Measurements from ENCODE around the gene SMOC2.
"Not testable (repeated sequence)": the region's sequence is repeated elsewhere in the genome, so short reads cannot be mapped to it uniquely, and the experiment has no call there.

SMOC2 gene

DNA sequence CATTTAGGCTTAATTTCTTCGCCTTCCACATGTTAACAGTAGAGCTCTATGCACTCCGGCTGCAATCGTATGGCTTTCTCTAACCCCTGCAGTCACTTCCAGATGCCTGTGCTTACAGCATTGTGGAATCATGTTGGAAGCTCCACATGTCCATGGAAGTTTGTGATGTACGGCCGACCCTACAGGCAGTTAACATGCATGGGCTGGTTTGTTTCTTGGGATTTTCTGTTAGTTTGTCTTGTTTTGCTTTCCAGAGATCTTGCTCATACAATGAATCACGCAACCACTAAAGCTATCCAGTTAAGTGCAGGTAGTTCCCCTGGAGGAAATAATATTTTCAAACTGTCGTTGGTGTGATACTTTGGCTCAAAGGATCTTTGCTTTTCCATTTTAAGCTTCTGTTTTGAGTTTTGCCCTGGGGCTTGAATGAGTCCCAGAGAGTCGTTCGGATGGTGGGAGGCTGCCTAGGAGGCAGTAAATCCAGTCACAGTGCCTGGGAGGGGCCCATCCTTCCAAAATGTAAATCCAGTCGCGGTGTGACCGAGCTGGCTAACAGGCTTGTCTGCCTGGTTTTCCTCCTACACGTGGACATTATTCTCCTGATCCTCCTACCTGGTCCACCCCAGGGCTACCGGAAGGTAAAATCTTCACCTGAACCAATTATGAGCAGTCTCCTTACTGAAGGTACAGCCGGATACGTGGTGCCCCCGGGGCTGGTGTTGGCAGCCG, 225.9 kb downstream of the SMOC2 start:
- no peak for DNase-seq

- no peak for DNase-seq
These were observed 226.4 kb downstream of the SMOC2 start for GRCh38 chr6:168667428-168667805.

GRCh38 chr6:168670401-168670985, 229.5 kb downstream of the SMOC2 start:
- DNase-seq: no peak

- DNase-seq: no peak
These were observed 230.3 kb downstream of the SMOC2 start for GRCh38 chr6:168671028-168671862.

DNA sequence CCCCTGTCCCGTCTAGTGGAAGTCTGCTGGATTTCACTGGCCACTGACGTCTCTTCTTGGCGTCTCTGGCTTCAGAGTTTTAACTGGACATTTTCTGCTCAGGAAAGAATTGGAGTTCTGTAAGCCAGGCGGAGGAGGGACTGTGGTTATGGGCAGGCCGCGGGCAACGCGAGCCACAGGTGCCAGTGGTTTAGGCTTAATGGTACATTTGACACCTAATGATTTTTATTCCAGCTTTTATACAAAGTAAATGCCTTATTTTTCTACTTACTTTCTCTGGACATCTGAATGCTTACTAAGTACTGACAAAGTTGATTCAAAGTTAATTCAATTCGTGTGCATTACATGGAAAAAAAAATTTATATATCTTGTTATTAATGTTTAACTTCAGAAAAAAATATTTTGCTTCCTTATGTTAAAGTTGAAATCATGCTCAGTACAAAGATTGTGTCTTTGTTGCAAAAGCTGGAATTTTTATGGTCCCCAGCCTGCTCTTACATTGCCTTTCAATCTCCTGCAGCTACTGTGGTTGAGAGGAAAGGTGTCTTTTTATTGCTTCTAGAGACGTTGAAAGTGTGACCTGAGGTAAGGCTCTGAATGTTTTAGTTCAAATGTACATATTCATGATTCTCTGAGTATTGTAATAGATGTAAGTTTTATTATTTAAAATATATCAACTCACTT, 231.0 kb downstream of the SMOC2 start:
- DNase-seq: no peak

DNA sequence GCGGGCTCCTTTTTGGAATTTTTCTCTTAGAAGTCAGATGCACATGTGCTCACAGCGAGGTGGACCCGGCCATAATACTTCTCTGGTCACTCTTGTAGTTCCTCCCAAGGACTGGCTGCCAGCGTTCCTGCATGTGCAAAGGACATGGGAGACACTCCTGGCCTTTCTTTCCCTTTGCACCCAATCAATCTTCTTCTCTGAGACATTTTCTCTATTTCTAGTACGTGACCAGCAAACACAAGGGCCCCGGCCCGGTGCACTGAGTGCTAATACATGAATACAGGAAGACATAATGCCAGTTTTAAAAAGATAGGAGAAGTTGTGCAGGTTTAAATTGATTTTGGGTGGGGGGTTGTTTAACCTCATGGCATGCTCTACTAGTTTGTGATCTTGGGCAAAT, 233.6 kb downstream of the SMOC2 start:
- DNase-seq: no peak

DNA sequence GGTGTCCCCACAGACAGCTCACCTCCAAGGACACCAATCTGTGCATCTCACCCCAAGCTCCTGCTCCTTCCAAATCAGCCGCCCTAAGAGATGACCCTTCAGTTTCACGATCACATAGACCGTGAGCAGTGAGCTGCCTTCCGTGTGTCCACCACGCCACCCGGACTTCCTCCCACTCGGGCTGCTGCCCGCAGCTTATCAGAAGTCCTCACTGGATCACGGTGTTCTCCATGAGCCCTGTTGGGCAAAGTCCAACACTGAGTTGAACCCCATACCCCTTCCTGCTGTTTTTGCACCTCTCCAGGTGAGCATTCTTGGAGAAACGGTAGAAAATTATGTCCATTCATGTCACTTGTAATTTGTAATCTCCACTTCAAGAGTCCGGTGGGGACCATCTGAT, 234.4 kb downstream of the SMOC2 start:
- no peak for DNase-seq

- DNase-seq: no peak
These were observed 235.1 kb downstream of the SMOC2 start for GRCh38 chr6:168675933-168676551.

DNA sequence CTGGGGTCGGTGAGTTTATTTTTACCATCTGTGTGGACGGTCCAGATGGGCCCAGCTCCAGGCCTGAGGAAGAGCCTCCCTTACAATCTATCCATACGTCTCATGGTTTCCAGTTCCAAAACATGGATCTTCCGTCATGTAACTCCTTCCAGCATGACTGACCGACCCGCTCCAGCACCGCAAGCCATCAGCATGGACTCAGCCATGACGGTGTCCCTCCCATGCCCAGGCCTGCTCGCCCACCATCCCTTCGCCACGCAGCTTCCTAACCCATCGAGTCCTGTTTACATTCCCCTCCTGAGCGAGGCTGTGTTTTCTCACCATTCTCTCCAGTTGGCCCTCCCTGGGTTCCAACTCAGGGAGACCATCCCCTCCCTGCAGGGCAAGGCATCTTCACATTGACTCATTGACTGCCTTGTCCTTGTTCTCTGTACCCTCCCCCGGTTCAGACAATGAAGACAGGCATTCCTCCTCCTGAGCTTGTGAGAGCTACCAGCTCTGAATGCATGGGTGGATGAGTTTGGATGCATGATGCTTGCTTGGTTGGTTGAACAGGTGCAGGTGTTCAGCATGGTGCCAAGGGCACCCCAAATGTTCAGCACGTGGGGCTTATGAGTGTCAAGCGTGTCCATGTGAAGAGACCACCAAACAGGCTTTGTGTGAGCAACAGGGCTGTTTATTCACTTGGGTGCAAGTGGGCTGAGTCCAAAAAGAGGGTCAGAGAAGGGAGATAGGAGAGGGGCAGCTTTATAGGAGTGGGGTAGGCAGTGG, 235.8 kb downstream of the SMOC2 start:
- DNase-seq: no peak

- DNase-seq: not testable (repeated sequence)
These were observed 236.4 kb downstream of the SMOC2 start for GRCh38 chr6:168677323-168677781.

DNA sequence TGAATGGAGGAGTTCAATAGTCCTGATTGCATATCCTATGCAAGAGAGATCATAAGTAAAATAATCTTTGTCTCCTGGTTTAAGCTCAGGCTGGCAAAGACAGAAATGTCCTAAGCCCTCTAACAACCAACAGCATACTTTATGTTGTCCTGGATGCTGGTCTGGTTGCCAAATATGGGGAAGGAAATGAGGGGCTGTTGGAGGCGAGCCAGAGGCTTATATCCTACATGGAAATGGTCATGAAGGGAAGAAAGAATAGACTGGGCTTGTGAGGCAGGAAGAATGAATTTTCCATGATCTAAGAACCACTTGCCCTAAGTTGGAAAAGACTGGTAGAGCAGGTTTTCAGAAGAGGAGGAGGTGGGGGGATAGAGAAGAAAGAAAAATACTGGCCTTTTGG, 237.1 kb downstream of the SMOC2 start:
- no peak for DNase-seq

GRCh38 chr6:168678588-168678987, 237.6 kb downstream of the SMOC2 start:
- no peak for DNase-seq

GRCh38 chr6:168681748-168682147, 240.8 kb downstream of the SMOC2 start:
- DNase-seq: no peak

DNA sequence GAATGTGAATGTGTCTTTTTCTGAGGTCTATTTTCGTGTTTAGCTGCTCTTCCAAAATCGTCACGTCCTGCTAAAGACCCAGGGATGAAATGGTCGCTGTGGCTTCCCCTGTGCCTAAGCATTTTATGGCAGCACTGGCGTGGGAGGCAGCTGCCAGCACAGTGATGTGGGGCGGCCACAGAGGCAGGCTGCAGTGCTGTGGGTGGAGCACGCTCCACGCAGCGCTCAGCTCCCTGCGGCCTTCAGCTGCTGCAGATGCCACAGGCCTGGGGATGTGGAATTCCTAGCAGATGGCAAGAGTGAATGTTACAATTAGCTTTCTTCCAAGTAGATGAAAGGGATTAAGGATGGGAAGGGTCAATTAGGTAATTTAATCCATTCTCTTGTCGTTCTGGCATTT, 242.6 kb downstream of the SMOC2 start:
- DNase-seq: no peak

- DNase-seq: no peak
These were observed 243.5 kb downstream of the SMOC2 start for GRCh38 chr6:168684471-168684870.

GRCh38 chr6:168684906-168685305, 243.9 kb downstream of the SMOC2 start:
- no peak for DNase-seq

DNA sequence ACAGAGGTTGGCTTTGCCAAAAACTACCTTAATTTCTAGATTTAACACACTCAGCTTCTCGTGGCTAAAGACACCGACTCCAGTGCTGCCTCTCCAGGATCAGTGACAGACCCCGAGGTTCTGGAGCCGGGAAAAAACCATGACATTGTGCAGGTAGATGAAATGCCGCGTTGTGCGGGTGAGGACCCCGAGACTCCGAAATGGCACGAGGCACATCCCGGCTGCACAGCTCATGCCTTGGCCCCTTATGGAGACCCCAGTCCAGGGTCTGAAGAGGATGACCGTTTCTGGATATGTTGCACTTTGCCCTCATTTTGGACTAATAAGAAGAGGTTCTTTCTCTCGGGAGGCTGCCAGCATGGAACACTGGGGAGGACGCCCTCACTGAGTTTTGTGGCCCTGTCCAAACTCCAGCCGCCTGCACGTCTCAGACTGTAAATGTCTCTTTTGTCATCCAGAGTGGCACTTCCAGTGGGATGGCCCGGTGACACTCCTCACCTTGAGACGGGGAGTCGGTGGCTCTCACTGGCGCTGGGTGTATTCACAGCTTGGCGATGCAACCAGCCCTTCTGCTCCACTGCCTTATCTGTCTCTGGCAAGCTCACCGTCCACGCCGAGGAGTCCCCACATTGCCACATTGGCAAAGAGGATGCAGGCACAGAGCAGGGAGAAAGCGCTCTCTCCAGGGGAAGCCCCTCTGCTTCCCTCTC, 245.2 kb downstream of the SMOC2 start:
- no peak for DNase-seq

GRCh38 chr6:168686831-168687730, 246.1 kb downstream of the SMOC2 start:
- DNase-seq: no peak

DNA sequence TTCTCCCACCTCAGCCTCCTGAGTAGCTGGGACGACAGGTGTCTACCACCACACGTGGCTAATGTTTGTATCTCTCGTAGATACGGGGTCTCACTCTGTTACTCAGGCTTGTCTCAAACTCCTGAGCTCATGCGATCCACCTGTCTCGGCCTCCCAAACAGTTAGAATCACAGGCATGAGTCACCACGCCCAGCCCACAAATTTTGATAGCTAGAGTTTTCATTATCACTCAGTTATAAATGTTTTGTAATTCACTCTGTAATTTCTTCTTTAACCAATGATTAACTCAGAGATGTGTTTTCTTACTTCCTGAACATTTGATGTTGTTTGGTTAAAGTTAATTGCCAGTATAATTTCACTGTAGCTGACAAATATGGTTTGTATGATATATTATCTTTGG, 249.3 kb downstream of the SMOC2 start:
- DNase-seq: no peak

GRCh38 chr6:168691774-168692173, 250.8 kb downstream of the SMOC2 start:
- DNase-seq: no peak
